BE2C (cell line): ENCODE data around the gene SRBD1.

Source experiments
- DNase-seq: peaks from one replicate; pipeline ENCODE4 v3.0.0-alpha.2; 2020
- H3K27me3 ChIP-seq: fragments of 250-450 bp; sonication (Bioruptor Pico); 2 replicates; pipeline ENCODE4 v1.5.1; 2020; ENCODE audit warnings: mild to moderate bottlenecking
- H3K36me3 ChIP-seq: fragments of 250-450 bp; sonication (Bioruptor Pico); 2 replicates; pipeline ENCODE4 v1.5.1; 2020; ENCODE audit warnings: mild to moderate bottlenecking
- H3K4me1 ChIP-seq: fragments of 250-450 bp; sonication (Bioruptor Pico); 2 replicates; pipeline ENCODE4 v1.5.1; 2020
- H3K4me3 ChIP-seq: 2 replicates; pipeline ENCODE4 v1.5.1; 2011; ENCODE audit warnings: low read depth, low read length
- H3K9me3 ChIP-seq: fragments of 250-450 bp; sonication (Bioruptor Pico); 2 replicates; pipeline ENCODE4 v1.5.1; 2020
- TF ChIP-seq, protein P1 (sequence below): IDR thresholded peaks from 2 replicates; pipeline ENCODE4 v1.5.1; 2012; ENCODE audit warnings: mild to moderate bottlenecking, low read depth, low read length

The SRBD1 gene

DNA sequence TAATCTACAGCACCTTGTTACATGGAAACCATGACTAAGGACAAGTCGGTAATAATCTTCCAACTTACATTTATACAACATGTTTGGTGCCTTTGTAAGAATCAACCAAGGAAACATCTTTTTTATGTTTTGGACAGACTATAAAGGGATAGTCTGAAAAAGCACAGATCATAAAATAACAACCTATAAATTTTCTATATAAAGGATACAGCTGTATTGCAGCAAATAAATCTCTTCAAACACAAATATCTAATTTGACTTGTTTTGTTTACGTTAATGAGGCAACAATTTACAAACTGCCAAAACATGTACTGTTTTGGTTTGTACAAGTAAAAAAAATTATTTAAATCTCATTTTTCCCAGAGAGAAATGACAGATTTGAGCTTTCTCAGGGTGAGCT is 92.5 kb downstream of the SRBD1 start:
- H3K27me3 ChIP-seq: no peaks in the 10 kb centered on the region

DNA sequence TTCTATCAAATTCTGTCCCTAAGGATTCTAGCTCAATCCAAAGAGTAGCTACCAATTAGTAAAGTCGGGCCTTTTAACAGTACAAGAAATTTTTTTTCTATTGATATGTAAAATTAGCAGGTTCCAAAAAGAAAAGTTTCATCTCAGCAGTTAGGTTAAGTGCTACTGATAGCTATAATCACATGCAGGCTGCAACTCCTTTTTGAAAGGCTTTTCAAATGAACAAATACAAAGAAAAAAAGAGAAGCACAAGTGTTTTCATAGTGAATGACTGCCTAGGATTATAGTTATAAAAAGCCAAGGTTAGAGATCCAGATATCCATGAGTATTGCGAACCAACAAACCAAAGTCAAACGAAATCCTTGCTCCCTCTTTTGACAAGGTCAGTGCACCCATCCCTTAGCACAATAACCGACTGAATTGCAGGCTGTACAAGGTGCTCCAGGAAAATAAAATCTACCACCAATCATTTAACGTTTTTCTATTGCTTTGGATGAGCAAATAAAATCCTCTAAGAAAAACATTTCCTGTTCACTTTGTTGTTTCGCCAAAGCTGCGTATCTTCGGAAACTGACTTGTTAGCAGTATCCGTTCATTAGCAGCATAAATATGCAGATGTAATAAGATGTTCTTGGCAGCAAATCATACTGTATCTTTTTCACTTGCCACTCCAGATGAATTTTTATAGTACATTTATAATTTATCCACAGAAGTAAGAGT is 100.2 kb downstream of the SRBD1 start:
- TF ChIP-seq, protein P1, sequence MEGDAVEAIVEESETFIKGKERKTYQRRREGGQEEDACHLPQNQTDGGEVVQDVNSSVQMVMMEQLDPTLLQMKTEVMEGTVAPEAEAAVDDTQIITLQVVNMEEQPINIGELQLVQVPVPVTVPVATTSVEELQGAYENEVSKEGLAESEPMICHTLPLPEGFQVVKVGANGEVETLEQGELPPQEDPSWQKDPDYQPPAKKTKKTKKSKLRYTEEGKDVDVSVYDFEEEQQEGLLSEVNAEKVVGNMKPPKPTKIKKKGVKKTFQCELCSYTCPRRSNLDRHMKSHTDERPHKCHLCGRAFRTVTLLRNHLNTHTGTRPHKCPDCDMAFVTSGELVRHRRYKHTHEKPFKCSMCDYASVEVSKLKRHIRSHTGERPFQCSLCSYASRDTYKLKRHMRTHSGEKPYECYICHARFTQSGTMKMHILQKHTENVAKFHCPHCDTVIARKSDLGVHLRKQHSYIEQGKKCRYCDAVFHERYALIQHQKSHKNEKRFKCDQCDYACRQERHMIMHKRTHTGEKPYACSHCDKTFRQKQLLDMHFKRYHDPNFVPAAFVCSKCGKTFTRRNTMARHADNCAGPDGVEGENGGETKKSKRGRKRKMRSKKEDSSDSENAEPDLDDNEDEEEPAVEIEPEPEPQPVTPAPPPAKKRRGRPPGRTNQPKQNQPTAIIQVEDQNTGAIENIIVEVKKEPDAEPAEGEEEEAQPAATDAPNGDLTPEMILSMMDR: no peak
- no peak for DNase-seq
- no peaks in the 10 kb centered on the region for H3K36me3 ChIP-seq
- H3K27me3 ChIP-seq: no peaks in the 10 kb centered on the region
- no peak overlapping the region for H3K4me3 ChIP-seq
- H3K9me3 ChIP-seq: no peaks in the 10 kb centered on the region
- peaks cover 7% of the 10 kb centered on the region; the same call in 1 of the 2 replicates for H3K4me1 ChIP-seq

More for the DNA sequence above, 92.5 kb downstream of the SRBD1 start:
- TF ChIP-seq, protein P1: no peak
- Histone ChIP-seq H3K4me1 (no peaks in the 10 kb centered on the region), H3K9me3 (no peaks in the 10 kb centered on the region), H3K4me3 (no peak overlapping the region), H3K36me3 (no peaks in the 10 kb centered on the region)
- DNase-seq: no peak

DNA sequence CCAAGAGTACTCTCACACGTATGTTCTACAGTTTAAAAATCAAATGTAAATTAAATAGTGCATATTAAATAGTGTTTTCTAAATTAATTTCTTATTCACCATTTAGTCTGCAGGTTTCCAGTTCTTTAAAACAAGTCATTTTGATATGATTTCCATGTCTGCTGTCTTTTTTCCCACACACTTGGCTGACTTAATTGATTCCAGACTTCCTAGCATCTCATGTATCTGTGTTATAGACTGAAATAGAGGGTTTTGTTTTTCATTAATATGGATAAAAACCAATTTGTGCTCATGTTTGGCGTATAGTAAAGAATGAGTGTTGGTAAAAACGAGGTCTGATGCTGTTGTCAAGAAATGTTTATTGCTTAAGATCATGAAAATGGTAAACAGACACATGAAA is 104.3 kb downstream of the SRBD1 start:
- Histone ChIP-seq H3K4me1 (peaks cover 9% of the 10 kb centered on the region; the same call in 1 of the 2 replicates), H3K36me3 (no peaks in the 10 kb centered on the region), H3K27me3 (no peaks in the 10 kb centered on the region), H3K9me3 (no peaks in the 10 kb centered on the region), H3K4me3 (peak overlapping the region; percentile 7; the same call in 1 of the 2 replicates)
- DNase-seq: no peak
- TF ChIP-seq, protein P1: no peak

DNA sequence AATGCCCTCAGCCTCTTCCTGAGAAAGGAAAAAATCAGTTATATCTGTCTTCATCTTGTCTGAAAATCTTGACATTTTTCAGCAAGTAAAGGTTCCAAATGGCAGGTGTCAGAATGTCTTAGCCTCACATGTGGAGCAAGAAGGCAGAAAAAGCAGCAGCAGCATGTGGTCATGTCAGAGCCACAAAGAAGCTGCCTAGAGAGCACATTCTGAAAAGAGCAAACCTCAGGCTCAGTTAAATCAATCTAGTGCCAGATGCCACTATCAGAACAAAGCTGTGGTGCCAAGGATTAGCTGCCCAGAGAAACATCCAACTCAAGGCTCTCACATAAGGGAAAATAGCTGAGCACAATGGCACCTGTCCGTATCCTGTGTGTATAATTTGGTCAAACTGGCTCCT is 105.9 kb downstream of the SRBD1 start:
- H3K36me3 ChIP-seq: no peaks in the 10 kb centered on the region
- no peak for DNase-seq
- TF ChIP-seq, protein P1: no peak
- H3K27me3 ChIP-seq: no peaks in the 10 kb centered on the region
- peaks cover 4% of the 10 kb centered on the region; the same call in 1 of the 2 replicates for H3K9me3 ChIP-seq
- no peak overlapping the region for H3K4me3 ChIP-seq
- peaks cover 9% of the 10 kb centered on the region; the same call in 1 of the 2 replicates for H3K4me1 ChIP-seq

DNA sequence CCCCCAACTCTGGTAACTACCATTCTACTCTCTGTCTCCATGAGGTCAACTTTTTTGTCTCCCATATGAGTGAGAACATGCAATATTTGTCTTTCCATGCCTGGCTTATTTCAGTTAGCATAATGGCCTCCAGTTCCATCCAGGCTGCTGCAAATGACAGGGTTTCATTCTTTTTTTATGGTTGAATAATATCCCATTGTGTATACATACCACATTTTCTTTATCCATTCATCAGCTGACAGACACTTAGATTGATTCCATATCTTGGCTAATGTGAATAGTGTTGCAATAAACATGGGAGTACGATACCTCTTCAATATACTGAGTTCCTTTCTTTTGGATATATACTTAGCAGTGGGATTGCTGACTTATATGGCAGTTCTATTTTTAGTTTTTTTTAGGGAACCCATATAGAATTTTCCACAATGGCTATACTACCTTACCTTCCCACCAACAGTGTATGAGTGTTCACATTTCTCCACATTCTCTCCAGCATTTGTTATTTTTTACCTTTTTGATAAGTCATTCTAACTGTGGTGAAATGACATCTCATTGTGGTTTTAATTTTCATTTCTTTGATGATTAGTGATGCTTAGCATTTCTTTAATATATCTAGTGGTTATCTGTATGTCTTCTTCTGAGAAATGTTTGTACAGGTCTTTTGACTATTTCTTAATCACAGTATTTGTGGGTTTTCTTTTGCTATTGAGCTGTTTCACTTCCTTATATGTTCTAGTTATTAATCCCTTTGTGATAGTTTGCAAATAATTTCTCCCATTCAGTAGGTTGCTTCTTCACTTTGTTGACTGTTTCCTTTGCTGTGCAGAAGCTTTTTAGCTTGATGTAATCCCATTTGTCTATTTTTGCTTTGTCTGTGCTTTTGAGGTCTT is 112.2 kb downstream of the SRBD1 start:
- Histone ChIP-seq H3K4me1 (no peaks in the 10 kb centered on the region), H3K27me3 (no peaks in the 10 kb centered on the region), H3K4me3 (no peak overlapping the region), H3K9me3 (peaks cover 4% of the 10 kb centered on the region; the same call in 1 of the 2 replicates), H3K36me3 (no peaks in the 10 kb centered on the region)
- no peak for DNase-seq
- TF ChIP-seq, protein P1: no peak
